NCI-H345 (cell line): ENCODE data around the gene PIN4.
"Not testable (repeated sequence)": the region's sequence is repeated elsewhere in the genome, so short reads cannot be mapped to it uniquely, and the experiment has no call there.

Source experiments
- DNase-seq: peaks from one replicate; lab custom pipeline; 2025; lab: John Stamatoyannopoulos, UW

Gene PIN4

GRCh38 chrX:72181178-72182125 lies at the start of gene PIN4:
Gene PIN4 (plus strand): TSS chrX:72181757. CDS start chrX:72181786, 29 bp downstream.
- DNase-seq = peak; percentile 97

- no peak for DNase-seq
Measured at GRCh38 chrX:72132456-72132855, 49.1 kb upstream of the PIN4 start.

- no peak for DNase-seq
Measured at GRCh38 chrX:72133851-72134546, 47.6 kb upstream of the PIN4 start.

- DNase-seq = no peak
Measured at GRCh38 chrX:72137846-72138495, 43.6 kb upstream of the PIN4 start.

GRCh38 chrX:72139538-72139937 lies 42.0 kb upstream of the PIN4 start:
- no peak for DNase-seq

- no peak for DNase-seq
Measured at GRCh38 chrX:72141372-72142004, 40.1 kb upstream of the PIN4 start.

GRCh38 chrX:72142094-72142793 lies 39.3 kb upstream of the PIN4 start:
- peak; percentile 89 for DNase-seq

- no peak for DNase-seq
Measured at GRCh38 chrX:72142794-72143608, 38.6 kb upstream of the PIN4 start.

GRCh38 chrX:72143609-72143907 lies 38.0 kb upstream of the PIN4 start:
- DNase-seq = no peak

GRCh38 chrX:72145181-72145580 lies 36.4 kb upstream of the PIN4 start:
- no peak for DNase-seq

GRCh38 chrX:72146527-72146926 lies 35.0 kb upstream of the PIN4 start:
- no peak for DNase-seq

GRCh38 chrX:72158773-72159172 lies 22.8 kb upstream of the PIN4 start:
- no peak for DNase-seq

GRCh38 chrX:72159769-72160168 lies 21.8 kb upstream of the PIN4 start:
- DNase-seq = no peak

- DNase-seq = no peak
Measured at GRCh38 chrX:72165551-72165950, 16.0 kb upstream of the PIN4 start.

- DNase-seq = no peak
Measured at GRCh38 chrX:72169008-72169728, 12.4 kb upstream of the PIN4 start.

- DNase-seq = not testable (repeated sequence)
Measured at GRCh38 chrX:72176289-72176688, 5.3 kb upstream of the PIN4 start.

- DNase-seq = no peak
Measured at GRCh38 chrX:72176981-72177380, 4.6 kb upstream of the PIN4 start.

- no peak for DNase-seq
Measured at GRCh38 chrX:72180539-72180938, 1.0 kb upstream of the PIN4 start.

GRCh38 chrX:72182924-72183323 lies 1.4 kb downstream of the PIN4 start:
- DNase-seq = no peak

- no peak for DNase-seq
Measured at GRCh38 chrX:72201836-72202536, 20.4 kb downstream of the PIN4 start.
